ENCODE measurements around the gene ATG4C. TPM values are rescaled to one million over a fixed set of nuclear protein-coding genes. Genes with fewer than 3 reads are reported as not detected.
"Not testable (repeated sequence)": the region's sequence is repeated elsewhere in the genome, so short reads cannot be mapped to it uniquely, and the experiment has no call there.

ATG4C gene
- polyA plus RNA-seq, 1 donor: 19.2 TPM

- no peak for DNase-seq
These were observed 11.2 kb upstream of the ATG4C start for GRCh38 chr1:62772607-62773295.

DNA sequence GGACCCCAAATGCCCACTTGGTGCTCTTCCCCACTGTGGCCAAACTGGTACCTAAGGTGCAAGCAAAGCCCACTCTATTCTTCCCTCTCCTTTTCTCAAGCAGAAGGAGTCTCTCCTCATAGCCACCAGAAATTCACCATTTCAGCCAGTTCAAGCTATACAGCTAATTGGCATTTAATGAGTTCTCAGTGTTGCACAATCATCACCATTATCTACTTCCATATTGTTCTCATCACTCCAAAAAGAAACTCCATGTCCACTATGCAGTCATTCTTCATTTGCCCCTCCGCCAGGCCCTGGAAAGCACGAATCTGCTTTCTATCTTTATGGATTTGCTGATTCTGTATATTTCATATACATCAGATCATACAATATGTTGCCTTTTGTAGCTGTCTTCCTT, 9.9 kb upstream of the ATG4C start:
- no peak for DNase-seq

DNA sequence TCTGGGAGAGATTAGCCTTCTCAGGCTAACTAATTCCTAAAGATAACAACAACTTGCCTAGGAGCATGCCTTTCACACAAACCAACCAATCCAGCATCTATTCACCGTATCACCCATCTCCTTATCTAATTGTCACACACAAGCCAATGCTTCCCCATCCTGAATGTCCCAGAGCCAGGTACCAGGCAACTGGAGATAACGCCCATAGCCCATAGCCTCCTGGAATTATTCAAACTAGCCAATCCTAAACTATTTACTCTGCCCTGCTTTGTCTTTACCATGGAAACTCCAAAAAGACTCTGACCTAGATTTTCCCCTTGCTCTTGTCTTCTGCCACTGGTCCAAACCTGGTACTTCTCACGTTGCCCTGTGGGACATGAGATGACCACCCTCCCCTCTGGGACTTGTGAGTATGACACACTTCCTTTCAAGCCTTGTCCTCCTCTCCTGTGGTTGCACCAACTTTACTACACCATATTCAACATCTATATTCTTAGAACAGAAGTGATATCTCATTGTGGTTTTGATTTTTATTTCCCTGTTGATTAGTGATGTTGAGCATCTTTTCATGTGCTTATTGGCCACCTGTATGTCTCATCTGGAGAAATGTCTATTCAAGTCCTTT, 8.8 kb upstream of the ATG4C start:
- no peak for DNase-seq

GRCh38 chr1:62778208-62778607, 5.7 kb upstream of the ATG4C start:
- DNase-seq: no peak

DNA sequence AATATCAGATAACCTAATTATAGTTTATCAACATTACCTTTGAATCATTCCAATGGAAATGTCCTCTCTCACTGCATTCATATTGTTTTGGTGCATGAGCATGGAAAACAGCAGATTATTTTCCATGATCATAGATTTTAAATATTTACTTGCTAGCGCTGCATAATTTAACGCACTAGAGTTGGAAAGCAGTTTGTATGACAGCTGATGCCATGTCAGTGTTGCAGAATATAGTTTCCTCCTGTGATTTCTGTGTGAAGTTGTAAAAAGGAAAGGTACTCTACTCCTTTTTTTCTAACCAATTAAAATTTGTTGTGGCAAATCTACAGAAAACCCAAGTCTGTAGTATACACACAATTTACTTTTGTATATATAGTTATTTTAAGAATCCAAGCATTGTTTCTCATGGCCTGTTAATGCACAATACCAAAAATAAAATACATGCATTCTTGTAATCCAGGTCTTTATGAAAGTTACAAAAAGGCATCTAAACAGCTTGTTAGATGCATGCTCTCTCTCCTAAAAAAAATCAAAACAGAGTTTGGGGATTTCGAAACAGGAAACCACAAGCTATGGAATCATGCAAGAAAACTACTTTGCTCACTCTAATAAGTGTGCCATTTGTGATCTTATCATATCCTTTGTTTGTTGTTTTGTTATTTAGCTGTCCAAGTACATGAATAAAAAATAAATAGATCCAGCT, 1.9 kb upstream of the ATG4C start:
- DNase-seq: no peak

- DNase-seq: not testable (repeated sequence)
These were observed 1.3 kb upstream of the ATG4C start for GRCh38 chr1:62782544-62783212.

GRCh38 chr1:62784509-62785365, 805 bp downstream of the ATG4C start:
- DNase-seq: no peak

DNA sequence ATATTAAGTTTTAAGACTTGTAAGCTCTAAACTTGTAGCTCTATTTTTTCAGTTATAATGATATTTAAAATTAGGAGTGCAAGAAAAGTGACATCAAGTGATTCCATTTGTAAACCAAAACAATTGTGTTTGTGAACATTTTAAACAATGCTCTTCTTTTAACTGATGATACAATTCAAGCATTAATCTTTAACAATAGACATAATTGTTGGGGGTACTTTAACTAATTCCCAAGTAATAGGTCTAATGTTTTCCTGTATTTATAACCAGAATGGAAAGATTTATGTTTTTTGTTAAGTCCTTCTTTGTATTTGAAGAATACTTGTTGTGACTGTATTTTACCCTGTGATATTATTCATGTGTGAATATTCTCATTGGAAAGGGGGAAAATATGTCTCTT, 6.8 kb downstream of the ATG4C start:
- no peak for DNase-seq

DNA sequence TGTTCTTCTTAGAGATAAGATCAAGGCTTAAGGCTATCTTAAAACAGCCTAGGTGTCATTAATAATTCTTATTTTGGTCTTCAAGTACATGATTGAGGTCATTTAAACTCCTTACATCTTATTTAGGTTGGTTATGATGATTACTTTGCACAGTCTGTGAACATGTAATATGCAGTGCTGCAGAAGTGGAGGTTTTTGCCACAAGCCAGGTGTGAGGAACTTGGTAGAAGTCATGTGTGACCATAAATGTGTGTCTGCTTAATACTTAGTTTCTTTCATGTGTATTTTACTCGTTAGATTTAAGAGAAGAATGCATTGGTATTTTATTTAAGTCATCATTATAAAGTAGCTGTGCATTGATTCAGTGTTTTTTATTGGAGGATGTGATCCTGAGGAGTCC, 10.1 kb downstream of the ATG4C start:
- no peak for DNase-seq

GRCh38 chr1:62796221-62796620, 12.3 kb downstream of the ATG4C start:
- DNase-seq: no peak

DNA sequence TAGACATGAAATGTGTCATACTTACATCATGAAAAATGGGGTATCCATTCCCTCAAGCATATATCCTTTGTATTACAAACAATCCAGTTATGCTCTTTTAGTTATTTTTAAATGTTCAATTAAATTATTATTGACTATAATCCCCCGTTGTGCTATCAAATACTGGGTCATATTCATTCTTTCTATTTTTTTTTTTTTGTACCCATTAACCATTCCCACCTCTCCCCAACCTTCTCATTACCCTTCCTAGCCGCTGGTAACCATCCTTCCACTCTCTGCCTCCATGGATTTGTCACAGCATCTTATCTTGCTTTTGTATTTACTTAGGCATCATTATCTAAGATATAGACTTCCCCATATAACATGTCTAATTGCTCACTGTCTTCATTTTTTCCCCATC, 15.8 kb downstream of the ATG4C start:
- no peak for DNase-seq

DNA sequence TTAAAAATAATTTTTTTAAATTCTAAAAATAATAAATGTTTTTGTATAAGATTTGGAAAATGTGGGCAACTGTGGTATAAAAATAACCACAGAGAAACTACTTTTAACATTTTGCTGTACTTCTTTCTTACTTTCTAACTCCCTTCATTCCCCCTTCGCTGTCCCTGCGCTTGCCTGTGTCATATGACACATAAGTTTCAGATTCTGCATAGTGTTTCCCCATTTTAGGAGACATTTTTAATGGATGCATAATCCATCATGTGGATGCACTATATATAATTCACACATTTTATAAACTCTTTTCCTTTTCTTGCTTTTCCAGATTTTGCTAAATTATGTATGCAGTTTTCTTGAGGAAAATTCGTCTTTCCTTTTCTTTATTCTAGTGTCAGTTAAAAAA, 16.3 kb downstream of the ATG4C start:
- DNase-seq: no peak

DNA sequence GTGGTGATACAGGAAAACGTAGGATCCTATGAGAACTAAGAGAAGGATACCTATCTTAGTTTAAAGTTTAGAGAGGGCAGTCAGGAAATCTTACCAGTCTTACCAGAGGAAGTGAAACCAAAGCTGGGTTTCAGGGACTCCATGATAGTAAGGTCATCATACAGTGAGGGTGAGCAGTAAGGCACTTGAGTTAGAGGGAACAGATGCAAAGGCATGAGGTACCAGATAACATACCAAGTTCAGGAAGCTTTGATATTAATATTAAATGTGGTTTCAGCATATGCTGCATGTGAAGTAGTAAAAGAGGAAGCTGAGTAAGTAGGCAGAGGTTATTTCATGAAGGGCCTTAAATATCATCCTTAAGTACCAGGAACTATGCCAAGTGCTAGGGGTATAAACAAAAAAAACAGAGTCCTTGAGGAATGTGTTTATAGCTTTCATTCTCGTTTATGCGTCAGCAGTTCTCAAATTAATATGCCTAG, 16.9 kb downstream of the ATG4C start:
- no peak for DNase-seq

GRCh38 chr1:62809788-62810187, 25.9 kb downstream of the ATG4C start:
- no peak for DNase-seq

DNA sequence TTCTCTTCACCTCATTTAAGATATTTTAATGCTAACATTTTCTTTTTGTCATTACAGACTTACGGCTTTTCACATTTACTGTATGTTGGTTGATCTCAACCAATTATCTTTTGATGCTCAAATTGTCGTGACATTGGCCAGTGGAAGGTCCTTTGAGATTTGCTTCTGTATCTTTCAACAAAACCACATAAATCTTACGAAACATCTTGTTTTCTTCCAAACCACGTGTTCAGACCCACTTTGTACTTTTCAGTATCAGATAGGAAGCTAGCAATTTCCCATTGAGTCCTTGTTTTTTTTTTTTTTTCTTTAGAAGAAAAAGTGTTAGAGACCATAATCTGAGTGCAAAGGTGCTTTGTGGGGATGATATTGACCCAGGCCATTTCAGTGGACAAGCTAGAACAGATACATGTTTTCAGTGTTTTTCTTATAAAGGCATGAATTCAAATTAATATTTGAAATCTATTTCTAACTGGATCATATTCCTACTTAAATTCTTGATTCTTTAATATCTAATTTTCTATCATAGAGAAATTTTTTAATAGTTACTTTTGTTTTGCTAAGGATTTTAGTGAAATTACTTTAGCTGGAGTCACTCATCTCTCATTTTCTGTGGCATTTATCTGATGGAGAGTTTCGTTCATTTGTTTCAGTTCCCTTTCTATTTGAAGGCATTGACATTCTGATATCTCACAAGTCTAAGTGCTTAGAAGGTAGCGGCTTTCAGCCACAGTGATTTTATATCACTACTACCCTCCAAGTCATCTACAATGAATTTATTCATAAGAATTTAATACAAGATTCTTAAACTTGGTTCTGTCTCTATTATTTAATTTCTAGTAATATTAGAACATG, 26.7 kb downstream of the ATG4C start:
- DNase-seq: no peak

DNA sequence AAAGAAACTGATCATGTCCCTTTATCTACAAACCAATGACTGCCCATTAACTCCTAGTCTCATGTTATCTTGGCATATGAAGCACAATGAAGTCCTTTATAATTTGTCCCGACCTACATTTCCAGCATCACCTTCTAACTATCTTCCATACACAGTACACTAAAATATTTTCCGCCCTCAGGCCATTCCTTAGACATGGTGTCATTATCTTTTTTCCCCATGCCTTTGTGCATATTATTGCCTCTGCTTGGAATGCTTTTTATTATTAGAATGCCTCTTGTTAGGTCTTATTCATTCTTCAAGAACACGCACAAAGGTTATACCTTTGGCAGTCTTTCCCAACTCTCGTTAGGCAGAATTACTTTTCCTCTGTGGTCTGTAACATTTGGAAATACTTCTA, 39.6 kb downstream of the ATG4C start:
- no peak for DNase-seq

- no peak for DNase-seq
These were observed 43.0 kb downstream of the ATG4C start for GRCh38 chr1:62826901-62827300.

DNA sequence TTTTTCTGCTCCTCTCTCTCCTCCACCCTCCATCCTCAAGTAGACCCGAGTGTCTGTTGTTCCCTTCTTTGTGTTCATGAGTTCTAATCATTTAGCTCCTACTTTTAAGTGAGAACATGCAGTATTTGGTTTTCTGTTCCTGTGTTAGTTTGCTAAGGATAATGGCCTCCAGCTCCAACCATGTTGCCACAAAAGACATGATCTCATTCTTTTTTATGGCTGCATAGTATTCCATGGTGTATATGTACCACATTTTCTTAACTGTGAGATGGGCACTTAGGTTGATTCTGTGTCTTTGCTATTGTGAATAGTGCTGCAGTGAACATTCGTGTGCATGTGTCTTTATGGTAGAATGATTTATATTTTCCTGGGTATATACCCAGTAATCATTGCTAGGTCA, 43.9 kb downstream of the ATG4C start:
- not testable (repeated sequence) for DNase-seq

DNA sequence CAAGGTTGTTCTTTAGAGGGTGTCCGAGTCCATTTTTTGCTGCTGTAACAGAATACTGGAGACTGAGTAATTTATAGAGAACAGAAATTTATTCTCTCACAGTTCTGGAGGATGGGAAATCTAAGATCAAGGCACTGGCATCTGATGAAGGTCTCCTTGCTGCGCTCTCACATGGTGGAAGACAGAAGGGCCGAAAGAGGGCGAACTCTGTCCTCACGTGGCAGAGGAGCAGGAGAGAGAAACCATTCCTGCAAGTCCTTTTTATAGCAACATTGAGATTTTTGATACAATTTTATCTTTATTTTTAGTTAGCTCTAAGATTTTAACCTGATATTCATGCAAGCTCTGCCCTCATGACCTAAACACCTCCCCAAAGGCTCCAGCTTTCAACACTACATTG, 48.3 kb downstream of the ATG4C start:
- DNase-seq: no peak

DNA sequence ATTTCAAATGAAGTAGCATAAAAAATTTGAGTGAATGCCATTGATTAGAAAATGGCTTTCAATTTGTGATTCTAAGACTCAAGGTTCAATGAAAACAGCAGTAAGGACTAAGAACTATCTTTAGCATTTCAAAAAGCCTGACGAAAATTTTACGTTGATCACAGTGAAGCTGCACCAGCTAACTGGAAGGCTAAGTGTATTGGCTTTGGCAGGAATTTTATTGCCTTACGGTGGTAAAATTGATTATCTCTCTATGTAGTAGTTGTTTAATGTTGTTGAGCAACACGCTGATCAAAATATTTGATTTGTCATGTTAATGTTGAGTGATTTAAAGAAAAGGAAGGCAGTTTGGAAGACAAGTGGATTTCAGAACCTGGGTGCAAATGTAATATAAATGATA, 49.6 kb downstream of the ATG4C start:
- DNase-seq: no peak

GRCh38 chr1:62834400-62834961, 50.5 kb downstream of the ATG4C start:
- no peak for DNase-seq

All from left kidney (tissue), 2 donors.